GM04504 (cell line): ENCODE data around the gene SSU72.
A peak's percentile ranks its signal among the peaks of the same experiment; 100 is the strongest.
"Not testable (repeated sequence)": the region's sequence is repeated elsewhere in the genome, so short reads cannot be mapped to it uniquely, and the experiment has no call there.

Experiments used
- DNase-seq: peaks from one replicate; pipeline ENCODE4 v3.0.0-alpha.2; 2012; ENCODE audit warnings: low read depth

Gene SSU72

GRCh38 chr1:1595341-1595740 lies 20.7 kb upstream of the SSU72 start:
- not testable (repeated sequence) for DNase-seq

GRCh38 chr1:1594602-1595260 lies 20.1 kb upstream of the SSU72 start:
- no peak for DNase-seq

DNA sequence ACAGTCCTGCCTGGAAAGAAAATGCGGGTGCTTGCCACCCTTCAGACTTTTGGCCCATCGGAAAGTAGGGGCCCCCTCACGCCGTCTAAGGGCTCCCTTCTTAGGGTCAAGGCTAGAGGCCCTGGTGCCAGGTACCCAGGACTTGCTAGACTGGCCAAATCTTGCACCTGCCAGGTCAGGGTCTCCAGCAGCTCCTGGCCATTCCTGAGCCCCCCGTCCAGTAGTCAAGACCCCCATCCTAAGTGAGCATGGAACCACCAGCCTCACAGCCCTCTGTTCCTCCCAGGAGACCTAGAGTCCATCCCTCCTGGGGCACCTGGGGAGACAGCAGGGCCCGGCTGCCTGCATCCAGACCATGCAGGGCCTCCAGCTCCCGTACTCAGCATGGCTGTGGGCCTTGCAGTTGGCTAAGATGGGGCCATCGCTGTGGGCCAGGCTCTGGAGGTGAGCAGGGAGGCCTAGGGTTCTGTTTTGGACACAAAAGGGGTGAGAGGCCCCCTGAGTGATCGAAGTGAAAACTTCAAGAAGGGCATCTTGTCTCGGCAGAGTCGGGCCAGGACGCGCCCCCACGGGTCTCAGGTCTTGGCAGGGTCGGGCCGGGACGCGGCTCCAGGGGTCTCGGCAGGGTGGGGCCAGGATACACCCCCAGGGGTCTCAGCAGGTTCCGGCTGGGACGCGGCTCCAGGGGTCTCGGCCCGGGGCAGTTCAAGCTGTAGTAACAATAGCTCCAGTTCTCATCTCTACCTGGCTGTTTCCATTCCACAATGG lies 19.4 kb upstream of the SSU72 start:
- DNase-seq, result no peak

DNA sequence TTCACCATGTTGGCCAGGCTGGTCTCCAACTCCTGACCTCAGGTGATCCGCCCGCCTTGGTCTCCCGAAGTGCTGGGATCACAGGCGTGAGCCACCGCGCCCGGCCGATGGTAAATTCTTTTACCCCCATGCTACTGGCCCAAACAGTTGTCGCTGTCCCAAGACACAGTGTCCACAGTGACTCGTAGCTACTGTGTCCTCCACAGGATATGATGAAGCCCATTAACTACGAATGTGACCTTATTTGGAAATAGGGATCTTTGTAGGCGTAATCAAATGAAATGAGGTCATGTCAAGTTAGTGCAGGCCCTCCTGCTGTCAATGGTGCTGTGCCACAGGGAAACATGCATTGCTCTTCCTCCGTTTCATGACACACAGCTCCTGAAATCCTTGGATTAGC lies 16.8 kb upstream of the SSU72 start:
- no peak for DNase-seq

- DNase-seq, result no peak
These were observed 8.8 kb upstream of the SSU72 start for GRCh38 chr1:1583347-1584010.

DNA sequence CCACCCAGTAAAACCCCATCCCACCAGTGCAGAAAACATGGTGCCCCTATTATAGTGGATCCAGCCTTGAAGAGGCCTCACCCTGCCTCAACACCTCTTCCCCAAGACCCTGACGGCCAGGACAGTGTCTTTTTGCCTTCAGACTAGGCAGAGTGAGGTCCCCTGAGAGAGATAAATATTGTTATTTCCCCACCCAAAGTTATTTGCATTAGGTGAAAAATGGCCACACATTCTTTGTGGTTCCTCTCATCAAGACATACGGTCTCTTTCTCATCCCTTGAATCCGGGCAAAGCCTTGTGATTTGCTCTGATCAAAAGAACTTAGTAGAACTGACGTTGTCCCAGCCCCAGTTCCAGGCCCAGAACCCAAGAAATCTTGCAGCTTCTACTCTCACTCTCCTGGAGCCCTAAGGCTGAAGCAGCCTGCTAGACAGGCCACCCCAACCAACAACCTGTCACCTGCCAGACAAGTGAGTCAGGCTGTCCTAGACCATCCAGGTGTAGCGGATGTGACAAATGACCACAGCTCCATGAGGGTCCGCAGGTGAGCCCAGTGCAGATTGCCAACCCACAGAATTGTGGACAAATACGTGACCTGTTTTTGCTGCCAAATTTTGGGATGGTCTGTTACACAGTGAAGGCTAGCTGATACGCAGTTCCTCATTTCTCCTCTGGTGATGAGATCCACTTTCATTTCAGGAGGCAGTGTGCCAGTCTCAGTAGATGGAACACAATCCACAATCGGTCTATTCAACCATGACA lies 8.1 kb upstream of the SSU72 start:
- no peak for DNase-seq

DNA sequence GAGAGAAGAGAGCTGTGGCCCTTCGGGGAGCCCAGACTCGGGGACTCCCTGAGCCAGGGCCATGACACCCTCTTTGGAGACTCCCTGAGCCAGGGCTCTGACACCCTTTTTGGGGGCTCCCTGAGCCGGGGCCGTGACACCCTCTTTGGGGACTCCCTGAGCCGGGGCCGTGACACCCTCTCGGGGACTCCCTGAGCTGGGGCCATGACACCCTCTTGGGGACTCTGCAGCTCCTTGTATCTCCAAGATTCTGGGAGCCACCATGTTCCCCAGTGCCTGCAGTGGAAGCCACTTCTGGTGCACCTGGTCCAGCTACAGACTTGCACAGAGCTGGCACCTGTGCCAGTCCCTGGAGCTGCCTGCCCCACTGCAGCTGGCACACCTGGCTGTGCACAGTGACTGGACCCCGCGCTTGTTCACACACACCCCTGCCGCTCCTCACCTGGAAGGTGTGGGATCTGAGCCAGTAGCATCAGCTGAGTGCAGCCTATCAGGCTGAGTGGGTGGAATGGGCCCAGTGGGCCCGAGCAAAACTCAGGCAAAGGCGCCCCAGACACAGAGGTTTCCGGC lies 3.8 kb upstream of the SSU72 start:
- DNase-seq, result no peak

- DNase-seq, result no peak
These were observed 2.8 kb upstream of the SSU72 start for GRCh38 chr1:1577367-1578011.

GRCh38 chr1:1573843-1574720 lies 581 bp downstream of the SSU72 start:
- peak; percentile 37 for DNase-seq

- DNase-seq, result no peak
These were observed 5.3 kb downstream of the SSU72 start for GRCh38 chr1:1569341-1569740.

DNA sequence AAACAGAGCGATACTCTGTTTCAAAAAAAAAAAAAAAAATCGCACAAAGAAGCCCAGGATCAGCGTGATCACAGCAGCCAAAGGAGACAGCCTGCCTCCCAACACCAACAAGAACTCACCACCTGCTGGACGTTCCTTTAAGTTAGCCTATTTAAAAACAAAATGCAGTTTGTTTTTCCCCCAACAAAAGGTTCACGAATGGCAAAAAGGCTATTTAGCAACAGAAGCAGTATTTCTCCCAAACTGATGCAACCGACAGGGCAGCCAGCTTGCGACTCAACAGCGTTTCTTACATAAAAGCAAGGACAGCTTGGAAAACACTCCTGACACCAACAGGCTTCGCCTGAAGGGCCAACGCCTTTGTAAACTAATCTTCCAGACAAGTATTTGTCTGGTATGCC lies 6.8 kb downstream of the SSU72 start:
- DNase-seq, result no peak

- DNase-seq, result no peak
These were observed 7.3 kb downstream of the SSU72 start for GRCh38 chr1:1567152-1567875.

GRCh38 chr1:1565340-1565739 lies 9.3 kb downstream of the SSU72 start:
- no peak for DNase-seq

DNA sequence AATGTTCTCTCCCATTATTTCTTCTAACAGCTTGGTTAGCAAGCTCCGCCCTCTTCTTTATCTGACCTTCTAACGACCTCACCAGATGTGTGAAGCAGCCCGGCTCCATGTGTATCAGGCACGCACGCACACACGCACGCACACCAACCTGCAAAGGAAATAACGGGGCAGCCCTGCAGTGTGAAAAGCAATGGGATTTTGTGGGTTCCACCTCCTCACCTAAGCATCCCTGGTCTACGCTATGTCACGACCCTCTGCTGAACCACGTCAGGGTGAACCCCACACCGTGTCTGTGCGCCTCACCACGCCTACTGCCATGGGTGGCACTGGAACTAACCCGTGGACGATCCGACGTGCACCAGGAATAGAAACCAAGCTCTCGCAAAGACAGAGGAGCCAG lies 10.4 kb downstream of the SSU72 start:
- DNase-seq, result no peak

DNA sequence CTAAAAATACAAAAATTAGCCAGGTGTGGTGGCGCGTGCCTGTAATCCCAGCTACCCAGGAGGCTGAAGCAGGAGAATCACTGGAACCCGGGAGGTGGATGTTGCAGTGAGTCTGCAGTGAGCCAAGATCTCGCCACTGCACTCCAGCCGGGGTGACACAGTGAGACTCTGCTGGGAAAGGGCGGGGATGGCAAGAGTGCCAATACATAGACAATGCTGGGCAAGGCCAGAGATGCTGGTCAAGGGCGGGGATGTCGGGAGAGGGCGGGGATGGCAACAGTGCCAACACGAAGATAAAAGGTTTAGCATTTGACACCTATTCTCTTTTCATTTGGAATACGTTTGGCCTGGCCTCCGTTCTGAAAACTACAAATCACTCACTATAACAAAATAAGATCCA lies 11.0 kb downstream of the SSU72 start:
- DNase-seq, result no peak

DNA sequence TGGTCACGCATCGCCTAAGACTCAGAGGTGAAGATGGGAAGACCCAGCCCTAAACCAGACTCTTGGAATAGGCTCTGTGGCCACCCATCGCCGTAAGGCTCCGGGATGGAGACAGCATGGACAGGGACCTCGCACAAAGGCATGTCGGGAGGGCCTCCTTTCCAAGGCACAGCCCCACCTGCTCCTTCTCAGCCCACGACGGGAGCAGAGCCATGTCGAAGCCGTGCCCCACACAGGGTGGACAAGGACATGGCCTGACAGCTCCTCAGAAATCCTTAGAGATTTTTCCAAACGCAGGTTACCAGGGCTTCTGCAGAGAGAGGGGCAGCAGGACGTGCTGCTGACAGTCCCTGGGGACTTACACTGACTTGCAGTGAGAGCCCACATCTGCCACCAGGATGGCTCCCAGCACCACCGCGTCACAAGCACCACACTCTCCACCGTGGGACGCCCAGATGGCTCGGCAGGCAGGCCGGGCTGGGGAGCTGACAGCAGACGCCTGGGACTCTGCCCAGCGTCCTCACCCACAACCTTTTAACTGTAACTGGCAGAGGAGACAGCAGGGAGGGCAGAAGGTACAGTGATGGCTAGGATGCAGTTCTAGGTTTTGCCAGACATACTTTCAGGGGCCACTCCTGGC lies 12.0 kb downstream of the SSU72 start:
- DNase-seq, result no peak

- DNase-seq, result no peak
These were observed 12.7 kb downstream of the SSU72 start for GRCh38 chr1:1561801-1562470.

- no peak for DNase-seq
These were observed 14.5 kb downstream of the SSU72 start for GRCh38 chr1:1560178-1560577.

GRCh38 chr1:1559066-1559465 lies 15.6 kb downstream of the SSU72 start:
- no peak for DNase-seq
